ENCODE results near the gene ABHD11.
"Not testable (repeated sequence)": the region's sequence is repeated elsewhere in the genome, so short reads cannot be mapped to it uniquely, and the experiment has no call there.

The ABHD11 gene

GRCh38 chr7:73746378-73746777, 7.8 kb upstream of the ABHD11 start:
- in situ Hi-C loops (cut with HindIII; ENCODE audit: low sequenced_read_pairs) = no loop called here

GRCh38 chr7:73742753-73743641, 4.4 kb upstream of the ABHD11 start:
- in situ Hi-C loops (cut with HindIII; ENCODE audit: low sequenced_read_pairs) = no loop called here

GRCh38 chr7:73742338-73742752, 3.7 kb upstream of the ABHD11 start:
- in situ Hi-C loops (cut with HindIII; ENCODE audit: low sequenced_read_pairs) = no loop called here

- in situ Hi-C loops (cut with HindIII; ENCODE audit: low sequenced_read_pairs) = no loop called here
Observed at GRCh38 chr7:73741600-73741999, 3.0 kb upstream of the ABHD11 start.

- in situ Hi-C loops (cut with HindIII; ENCODE audit: low sequenced_read_pairs) = no loop called here
Observed at GRCh38 chr7:73740771-73741170, 2.2 kb upstream of the ABHD11 start.

GRCh38 chr7:73740212-73740611, 1.6 kb upstream of the ABHD11 start:
- in situ Hi-C loops (cut with HindIII; ENCODE audit: low sequenced_read_pairs) = no loop called here

GRCh38 chr7:73739387-73739767, 775 bp upstream of the ABHD11 start:
- in situ Hi-C loops (cut with HindIII; ENCODE audit: low sequenced_read_pairs) = no loop called here

GRCh38 chr7:73738220-73738611, 386 bp downstream of the ABHD11 start:
- in situ Hi-C loops (cut with HindIII; ENCODE audit: low sequenced_read_pairs) = no loop called here

- in situ Hi-C loops (cut with HindIII; ENCODE audit: low sequenced_read_pairs) = no loop called here
Observed at GRCh38 chr7:73737491-73738219, 947 bp downstream of the ABHD11 start.

- in situ Hi-C loops (cut with HindIII; ENCODE audit: low sequenced_read_pairs) = no loop called here
Observed at GRCh38 chr7:73736885-73737284, 1.7 kb downstream of the ABHD11 start.

GRCh38 chr7:73735528-73735905, 3.1 kb downstream of the ABHD11 start:
- in situ Hi-C loops (cut with HindIII; ENCODE audit: low sequenced_read_pairs) = no loop called here

GRCh38 chr7:73734619-73735527, 3.7 kb downstream of the ABHD11 start:
- in situ Hi-C loops (cut with HindIII; ENCODE audit: low sequenced_read_pairs) = no loop called here

GRCh38 chr7:73732397-73732796, 6.2 kb downstream of the ABHD11 start:
- in situ Hi-C loops (cut with HindIII; ENCODE audit: low sequenced_read_pairs) = no loop called here

GRCh38 chr7:73730485-73730884, 8.1 kb downstream of the ABHD11 start:
- in situ Hi-C loops (cut with HindIII; ENCODE audit: low sequenced_read_pairs) = no loop called here

GRCh38 chr7:73728551-73728950, 10.1 kb downstream of the ABHD11 start:
- in situ Hi-C loops (cut with HindIII; ENCODE audit: low sequenced_read_pairs) = loop anchor here (5.0 kb wide), 1 partner anchor 126 kb away; no protein-coding TSS in a partner anchor

- in situ Hi-C loops (cut with HindIII; ENCODE audit: low sequenced_read_pairs) = loop anchor here (5.0 kb wide), 1 partner anchor 126 kb away; no protein-coding TSS in a partner anchor
Observed at GRCh38 chr7:73727952-73728351, 10.7 kb downstream of the ABHD11 start.

GRCh38 chr7:73726083-73726466, 12.5 kb downstream of the ABHD11 start:
- in situ Hi-C loops (cut with HindIII; ENCODE audit: low sequenced_read_pairs) = loop anchor here (5.0 kb wide), 1 partner anchor 124 kb away; no protein-coding TSS in a partner anchor

- in situ Hi-C loops (cut with HindIII; ENCODE audit: low sequenced_read_pairs) = no loop called here
Observed at GRCh38 chr7:73723813-73724212, 14.8 kb downstream of the ABHD11 start.

GRCh38 chr7:73722785-73723184, 15.8 kb downstream of the ABHD11 start:
- in situ Hi-C loops (cut with HindIII; ENCODE audit: low sequenced_read_pairs) = no loop called here

GRCh38 chr7:73722182-73722581, 16.4 kb downstream of the ABHD11 start:
- in situ Hi-C loops (cut with HindIII; ENCODE audit: low sequenced_read_pairs) = not testable (repeated sequence)

GRCh38 chr7:73721377-73721817, 17.2 kb downstream of the ABHD11 start:
- in situ Hi-C loops (cut with HindIII; ENCODE audit: low sequenced_read_pairs) = no loop called here
